Measurements from ENCODE around the gene KRT6A. TPM values are rescaled to one million over a fixed set of nuclear protein-coding genes. Genes with fewer than 3 reads are reported as not detected.

The KRT6A gene
- not detected for total RNA-seq

DNA sequence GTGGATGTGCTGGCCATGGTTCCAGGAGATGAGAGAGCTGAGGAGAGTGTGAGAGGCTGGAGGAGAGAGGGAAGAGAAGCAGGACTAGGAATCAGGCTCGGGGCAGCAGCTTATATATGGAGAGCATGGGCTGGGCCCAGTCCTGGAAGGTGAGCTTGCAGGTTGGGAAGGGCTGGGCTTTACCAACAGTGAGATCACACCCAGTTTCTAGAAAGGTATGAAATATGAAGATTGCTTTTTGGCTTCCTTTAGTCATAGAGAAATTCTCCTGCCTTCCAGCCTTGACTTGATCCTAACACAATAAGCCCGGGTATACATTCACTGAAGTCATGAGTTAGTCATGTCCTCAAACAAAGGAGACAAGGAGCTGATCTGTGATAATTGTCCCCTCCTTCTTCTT, at the start of gene KRT6A:
TSS of gene KRT6A (minus strand) at position 86 of the 400 bp plus-strand sequence. CDS start at position 17, 69 bp downstream.
- POLR2A ChIA-PET = no interaction called here
- CTCF ChIA-PET = no interaction called here

DNA sequence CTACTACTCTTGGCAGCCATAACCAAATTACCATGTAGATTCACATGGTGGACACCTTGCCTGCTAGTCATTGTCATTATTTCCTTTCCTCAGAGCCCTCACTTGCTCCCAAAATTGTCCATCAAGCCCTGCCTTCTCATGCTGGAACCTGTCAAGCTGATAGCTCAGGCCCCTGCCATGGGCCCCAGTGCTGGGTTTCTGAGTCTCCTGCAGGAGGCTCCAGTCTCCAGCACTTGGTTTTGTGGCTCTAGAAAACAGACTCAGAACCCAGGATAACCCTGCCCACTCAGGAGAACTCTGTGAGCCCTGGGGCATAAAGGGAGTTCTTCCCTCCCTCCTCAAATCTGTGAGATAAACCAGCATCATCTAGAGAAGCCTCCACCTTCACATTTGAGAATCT, 49.1 kb upstream of the KRT6A start:
- POLR2A ChIA-PET = no interaction called here
- CTCF ChIA-PET = no interaction called here

DNA sequence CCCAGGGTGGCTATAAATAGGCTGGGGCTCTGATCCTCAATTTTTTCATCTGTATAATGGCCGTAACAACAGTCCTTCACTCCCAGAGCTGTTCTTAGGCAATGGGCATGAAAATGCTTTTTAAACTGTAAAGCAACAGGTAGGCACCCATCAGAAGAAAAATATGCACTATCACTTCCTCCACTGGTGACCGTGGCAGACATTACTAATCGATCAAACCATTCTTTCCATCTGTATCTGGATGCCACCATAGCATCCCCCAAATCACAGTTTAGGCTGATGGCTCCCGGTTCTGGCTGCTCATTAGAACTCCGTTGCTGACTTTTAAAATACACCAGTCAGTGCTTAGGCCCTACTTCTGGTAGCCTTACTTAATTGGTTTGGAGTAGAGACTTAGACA, 48.7 kb upstream of the KRT6A start:
- ChIA-PET POLR2A (no interaction called here), CTCF (no interaction called here)

DNA sequence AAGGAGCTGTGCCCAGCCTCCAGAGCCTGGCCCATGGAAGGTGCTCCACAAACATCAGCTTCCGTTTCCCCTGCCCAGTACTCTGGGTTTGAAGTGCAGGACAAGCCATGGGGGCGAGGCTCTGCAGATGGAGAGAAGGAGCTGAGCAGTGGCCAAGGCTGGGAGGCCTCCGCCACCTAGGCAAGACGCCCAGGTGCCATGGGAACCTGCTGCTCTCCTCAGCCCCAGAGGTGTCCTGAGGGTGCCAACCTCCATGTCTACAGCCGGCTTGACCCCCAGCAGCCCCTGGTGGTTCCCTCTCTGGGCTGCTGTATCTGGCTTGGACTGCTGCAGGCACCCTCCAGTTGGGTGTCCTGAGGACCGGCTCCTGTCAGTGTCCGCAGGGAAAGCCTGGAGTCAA, 47.5 kb upstream of the KRT6A start:
- ChIA-PET POLR2A (no interaction called here), CTCF (no interaction called here)

DNA sequence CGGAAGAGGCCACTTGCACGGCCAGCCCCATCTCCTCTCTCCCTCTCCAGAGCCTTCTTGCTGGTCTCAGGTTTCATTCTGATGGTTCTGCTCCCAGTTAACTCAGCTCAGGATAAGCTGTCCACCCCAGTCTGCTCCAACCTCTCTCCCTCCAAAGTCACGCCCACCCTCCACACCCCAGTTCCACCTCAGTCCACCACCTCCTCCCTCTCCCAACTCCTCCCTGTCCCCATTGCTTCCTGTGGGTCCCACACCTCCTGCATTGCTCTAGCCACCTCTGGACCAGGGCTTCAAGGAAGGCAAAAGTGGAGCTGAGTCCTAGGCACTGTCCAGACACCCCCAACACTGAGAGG, 46.7 kb upstream of the KRT6A start:
- CTCF ChIA-PET = no interaction called here
- POLR2A ChIA-PET = no interaction called here

DNA sequence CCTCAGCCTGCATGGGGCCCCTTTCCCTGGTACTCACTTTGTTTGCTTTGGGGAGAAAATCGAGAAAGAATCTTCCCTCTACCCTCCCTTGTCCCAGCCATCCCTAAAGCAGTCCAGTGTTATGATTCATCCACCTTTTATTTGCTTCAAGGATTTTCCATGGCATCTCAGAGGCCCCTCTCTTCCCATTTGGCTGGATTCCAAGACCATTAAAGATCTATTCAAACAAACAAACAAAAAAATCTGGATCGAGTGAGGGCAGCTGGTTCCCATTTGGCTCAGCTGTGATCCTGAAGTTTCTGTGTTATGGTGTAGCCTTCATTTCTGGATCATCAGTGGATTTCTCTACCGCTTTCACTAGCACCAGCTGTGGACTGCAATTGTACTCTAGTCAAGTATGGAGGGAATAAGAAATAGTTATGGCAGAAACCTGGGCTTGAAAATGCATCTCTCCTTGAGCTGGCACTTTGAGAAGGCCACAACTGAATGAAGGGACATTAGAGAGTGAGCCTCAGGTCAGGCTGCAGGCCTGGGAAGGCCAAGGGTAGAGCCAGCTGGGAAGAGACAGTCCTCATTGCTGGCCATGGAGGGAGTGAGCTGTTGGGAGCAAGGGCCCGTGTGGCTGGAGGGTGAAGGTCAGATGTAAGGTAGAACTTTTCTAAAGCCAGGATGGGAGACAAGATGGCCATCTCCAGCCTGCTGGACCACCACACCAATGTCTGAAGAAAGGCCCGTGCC, 46.2 kb upstream of the KRT6A start:
- POLR2A ChIA-PET = no interaction called here
- CTCF ChIA-PET = no interaction called here

DNA sequence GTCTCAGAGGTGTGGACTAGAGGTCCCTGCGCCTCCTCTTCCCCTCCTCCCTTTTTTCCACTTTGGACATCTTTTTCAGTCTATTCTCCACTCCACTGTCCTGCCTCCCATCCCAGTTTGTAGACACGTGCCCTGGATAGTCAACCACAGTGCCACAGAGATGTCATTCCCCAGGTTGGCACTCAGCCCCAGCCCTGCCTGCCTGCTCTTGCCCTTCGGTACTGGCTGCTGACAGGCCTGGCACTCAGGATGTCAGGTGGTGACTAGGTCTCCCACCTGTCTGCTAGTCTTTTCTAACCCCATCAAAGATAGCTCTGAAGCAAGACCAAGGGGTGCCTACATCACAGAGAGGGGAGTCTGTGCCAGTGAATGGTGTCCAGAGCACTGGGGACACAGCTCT, 44.0 kb upstream of the KRT6A start:
- ChIA-PET CTCF (no interaction called here), POLR2A (no interaction called here)

DNA sequence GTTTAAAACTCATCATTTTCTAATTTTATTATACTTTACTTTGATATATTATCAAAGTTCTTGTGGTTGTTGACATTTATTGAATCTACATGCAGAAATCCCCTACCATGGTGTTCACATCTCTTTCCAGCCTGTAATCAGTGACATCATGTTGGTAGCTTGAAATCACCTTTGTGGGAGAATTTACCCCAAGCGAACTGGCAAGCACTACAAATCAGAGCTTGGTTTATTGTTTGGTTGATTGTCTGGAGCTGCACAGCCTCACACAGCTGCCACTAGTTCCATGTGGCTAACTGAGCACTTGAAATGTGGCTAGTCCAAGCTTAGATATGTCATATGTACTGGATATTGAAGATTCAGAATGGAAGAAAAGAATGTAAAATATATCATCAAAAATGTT, 42.5 kb upstream of the KRT6A start:
- POLR2A ChIA-PET = no interaction called here
- CTCF ChIA-PET = no interaction called here

DNA sequence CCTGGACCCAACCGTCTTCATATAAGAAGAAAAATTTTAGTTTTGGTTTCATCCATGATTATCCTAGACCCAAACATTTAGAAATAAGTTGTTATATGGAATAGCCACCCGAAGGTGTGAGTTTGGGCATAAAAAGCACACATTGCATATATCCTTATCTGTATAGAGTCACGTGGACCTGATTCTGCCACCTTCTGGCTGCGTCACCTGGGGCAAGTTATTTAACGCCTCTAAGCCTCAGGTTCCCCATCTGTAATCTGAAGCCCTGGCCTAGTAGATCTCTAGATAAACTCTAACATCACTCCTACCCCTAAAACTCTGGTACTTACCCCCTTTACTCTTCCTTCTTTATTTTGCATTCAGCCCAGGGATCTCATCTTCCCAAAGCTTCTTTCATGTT, 41.4 kb upstream of the KRT6A start:
- CTCF ChIA-PET = no interaction called here
- POLR2A ChIA-PET = no interaction called here

DNA sequence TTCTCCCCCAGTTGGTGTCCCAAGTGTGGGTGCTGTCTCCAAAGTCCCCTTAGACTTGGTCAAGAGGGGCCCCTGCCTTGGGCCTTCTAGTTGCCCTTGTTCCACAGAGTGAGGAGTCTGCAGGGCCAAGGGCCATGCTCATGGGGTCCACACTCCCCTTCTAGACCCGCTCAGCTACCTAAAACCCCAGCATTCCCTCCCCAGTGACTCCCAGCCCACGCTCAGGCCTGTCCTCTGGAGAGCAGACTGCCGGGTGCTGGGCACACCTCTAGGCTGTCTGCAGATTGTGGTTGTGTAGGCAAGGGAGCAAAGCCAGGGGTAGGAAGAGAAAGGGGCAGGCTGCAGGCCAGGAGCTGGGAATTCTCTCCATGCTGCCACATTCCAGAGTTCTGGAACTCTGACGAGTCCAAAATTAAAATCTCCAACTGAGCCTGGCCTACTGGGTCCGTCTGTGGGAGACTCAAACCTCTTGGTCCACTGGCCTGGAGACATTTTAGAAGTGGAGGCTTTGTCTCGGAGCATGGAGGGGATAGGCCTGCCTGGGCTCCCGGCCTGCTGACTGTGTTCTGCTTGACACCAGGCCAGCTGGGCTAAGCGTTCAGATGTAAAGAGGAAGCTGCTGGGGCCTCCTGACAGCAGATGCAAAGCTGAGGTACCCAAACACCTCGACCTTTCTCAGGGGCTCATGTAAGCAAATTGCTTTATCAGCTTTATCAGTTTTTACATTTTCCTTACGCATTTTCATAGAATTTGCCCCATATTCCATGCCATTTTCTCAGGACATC, 40.8 kb upstream of the KRT6A start:
- CTCF ChIA-PET = no interaction called here
- POLR2A ChIA-PET = no interaction called here

DNA sequence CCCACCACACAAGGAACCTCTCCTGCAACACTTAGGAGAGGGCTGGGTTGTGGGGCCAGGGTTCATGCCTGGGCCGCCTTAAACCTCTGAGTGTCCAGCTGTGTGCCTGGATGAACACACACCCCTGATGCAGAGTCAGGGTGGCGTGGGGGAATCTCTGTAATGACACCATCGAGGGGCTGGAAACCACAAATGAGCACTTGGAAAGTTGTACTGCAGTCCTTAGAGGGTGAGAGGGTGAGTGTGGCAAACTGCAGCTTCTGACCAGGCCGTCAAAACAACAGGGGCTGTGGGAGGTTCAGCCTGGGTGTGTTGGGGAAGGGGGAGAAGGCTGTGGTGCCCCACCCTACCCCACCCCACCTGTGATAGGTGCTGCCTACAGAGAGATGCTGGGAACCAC, 39.6 kb upstream of the KRT6A start:
- ChIA-PET CTCF (no interaction called here), POLR2A (no interaction called here)

DNA sequence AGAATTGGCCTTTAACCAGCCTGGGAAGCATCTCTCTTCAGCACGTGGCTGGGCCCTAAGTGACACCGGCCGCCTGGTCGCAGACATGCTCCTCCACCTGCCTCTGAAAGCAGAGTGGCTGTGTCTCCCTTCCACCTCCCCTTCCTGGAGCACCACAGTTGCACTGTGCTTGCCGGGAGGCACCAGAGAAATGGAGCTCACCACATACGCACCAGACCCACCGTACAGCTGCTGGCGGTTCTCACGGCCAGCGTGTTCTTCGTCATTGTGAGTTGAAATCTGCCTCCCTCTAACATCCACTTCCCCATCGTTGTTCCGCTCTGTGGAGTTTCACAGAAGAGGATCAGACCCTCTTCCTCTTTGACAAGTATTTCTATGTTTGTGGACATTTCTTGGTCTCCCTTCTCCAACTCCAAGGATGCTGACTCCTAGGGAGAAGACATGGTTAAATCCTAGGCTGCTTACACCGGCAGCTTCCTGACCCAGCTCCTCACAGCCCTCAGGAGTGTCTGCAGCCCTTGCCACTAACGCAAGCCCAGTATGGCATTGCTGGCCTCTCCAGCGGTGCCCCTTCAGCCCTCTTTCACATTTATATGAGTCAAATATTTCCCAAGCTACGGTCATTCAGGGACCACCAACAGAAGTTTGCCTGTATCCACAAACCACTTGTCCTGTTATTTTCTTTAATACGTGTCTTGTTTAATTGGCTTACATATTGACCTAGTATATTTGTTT, 38.7 kb upstream of the KRT6A start:
- ChIA-PET POLR2A (no interaction called here), CTCF (no interaction called here)

DNA sequence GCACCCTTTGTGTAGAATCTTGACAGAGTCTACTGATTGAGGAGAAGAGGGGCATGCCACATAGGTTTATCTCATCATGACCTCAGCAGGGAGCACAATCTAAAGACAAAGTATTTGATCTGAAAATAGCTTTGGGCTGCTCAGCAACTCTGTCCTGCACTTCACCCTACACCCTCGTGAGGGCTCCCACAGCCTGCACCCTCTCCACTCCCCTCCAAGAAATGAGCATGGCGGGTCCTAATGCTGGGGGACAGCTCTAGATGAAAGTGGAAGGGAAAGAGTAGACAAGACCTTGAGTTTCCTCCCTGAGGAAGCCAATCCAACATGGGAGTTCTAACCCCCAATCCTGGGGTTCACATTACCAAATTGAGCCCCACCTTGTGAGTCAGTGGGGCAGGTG, 37.8 kb upstream of the KRT6A start:
- CTCF ChIA-PET = interaction anchor here (0.6 to 0.9 kb wide), 2 partner anchors 47 to 348 kb away, joined by 3 read pairs; no protein-coding TSS in a partner anchor
- POLR2A ChIA-PET = no interaction called here

DNA sequence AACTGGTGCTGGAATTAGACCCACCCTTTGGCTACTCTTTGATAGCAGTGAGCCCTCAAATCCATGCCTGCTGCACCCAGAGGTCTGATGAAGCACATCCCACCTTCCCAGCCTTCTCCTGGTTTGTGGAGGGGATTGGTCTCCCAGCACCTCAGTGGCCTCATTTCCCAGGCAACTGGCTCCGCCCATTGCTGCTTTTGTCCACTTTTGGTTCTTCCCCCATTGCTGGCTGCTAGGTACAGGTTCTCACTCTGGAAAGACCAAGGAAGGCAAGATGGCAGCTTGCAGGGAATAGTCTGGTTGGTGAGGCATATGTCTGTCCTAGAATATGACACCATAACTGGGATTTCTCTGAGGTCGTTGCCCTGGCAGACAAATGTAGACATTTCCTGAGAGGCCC, 37.3 kb upstream of the KRT6A start:
- ChIA-PET POLR2A (no interaction called here), CTCF (interaction anchor here (0.6 to 0.9 kb wide), 2 partner anchors 48 to 349 kb away, joined by 3 read pairs; no protein-coding TSS in a partner anchor)

DNA sequence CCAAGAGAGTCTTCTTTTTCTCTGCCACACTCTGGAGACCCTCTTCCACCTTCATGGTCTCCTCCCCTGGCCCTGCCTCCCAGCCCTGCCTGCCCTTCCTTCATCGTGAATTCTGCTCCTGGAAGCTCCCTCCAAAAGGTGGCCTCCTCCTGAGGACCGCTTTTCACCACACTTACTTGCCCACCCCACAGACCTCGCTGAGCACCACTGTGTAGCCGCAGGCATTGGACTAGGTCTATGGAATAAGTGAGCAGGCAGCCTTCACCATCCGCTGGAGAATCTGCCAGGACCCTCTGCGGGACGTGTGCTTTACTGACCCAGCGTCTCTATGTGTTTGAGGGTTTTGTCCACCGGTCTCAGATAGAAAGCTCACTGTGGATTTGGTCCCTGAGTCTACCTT, 36.8 kb upstream of the KRT6A start:
- ChIA-PET CTCF (no interaction called here), POLR2A (no interaction called here)

DNA sequence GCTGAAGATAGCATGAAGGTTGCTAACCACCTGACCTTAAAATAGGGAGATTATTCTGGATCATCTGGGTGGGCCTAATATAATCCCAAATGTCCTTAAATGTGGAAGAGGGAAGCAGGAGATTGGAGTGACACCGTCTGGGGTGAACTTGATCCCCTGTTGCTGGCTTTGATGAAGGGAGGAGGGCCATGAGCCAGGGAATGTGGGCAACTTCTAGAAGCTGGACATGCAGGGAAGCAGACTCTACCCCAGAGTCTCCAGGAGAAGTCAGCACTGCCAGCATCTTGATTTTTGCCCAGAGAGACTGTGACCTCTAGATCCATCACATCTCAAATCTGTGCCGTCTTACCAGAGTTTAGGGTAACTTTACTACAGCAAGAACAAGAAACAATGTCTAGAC, 36.4 kb upstream of the KRT6A start:
- CTCF ChIA-PET = no interaction called here

DNA sequence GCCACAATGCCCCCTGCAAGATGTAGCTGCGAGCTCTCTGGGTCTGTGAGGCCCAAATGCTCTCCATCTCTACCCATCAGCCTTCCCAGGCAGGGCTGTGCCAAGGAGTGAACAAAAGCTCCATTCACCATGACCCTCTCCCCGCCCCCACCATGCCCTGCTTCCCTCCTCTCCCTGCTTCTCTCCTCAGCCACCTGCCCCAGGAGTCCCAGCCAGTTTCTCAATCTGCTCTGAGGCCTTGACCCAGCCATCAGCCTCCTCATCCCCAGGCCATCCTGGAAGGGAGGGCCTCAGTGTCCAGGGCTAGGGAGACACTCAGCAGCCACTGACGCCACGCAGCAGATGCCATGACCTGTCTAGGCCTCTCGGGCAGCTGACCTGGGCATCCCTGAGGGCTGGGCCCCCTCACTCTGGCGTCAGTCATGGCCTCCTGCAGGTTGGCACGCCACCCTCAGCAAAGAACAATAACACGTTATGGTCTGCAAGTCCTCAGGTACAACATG, 35.6 kb upstream of the KRT6A start:
- POLR2A ChIA-PET = no interaction called here

More for the DNA sequence above, 36.4 kb upstream of the KRT6A start:
- POLR2A ChIA-PET = no interaction called here

DNA sequence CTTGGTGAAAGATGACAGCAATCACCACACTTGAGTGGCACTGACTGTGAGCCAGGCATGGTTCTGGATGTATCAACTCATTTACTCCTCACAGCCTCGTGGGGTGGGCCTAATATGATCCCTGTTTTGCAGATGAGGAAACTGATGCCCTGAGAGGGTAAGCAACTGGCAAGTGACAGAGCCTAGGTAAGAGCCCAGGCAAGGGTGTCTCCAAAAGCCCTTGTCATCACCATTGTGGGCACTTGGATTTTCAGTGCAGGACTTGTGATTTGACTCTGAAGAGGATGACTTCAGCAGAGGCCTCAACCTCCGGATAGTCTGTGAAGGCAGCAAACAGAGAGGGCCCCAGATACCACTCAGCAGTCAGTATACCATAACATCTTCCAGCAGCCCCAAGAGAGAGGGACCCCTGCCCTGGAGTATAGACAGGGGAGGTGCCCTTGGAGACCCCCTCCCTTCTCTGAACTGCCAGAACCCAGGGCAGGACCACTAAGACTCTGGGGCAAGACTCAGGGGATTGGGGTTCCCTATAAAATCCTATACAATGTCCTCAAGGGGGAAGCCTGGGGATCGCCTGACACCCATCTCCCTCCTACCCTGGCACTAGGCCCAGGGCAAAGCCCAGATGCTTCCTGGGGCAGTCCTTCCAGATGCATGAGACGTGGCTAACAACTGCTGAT, 34.2 kb upstream of the KRT6A start:
- POLR2A ChIA-PET = no interaction called here
- CTCF ChIA-PET = no interaction called here

More for the DNA sequence above, 35.6 kb upstream of the KRT6A start:
- CTCF ChIA-PET = no interaction called here

DNA sequence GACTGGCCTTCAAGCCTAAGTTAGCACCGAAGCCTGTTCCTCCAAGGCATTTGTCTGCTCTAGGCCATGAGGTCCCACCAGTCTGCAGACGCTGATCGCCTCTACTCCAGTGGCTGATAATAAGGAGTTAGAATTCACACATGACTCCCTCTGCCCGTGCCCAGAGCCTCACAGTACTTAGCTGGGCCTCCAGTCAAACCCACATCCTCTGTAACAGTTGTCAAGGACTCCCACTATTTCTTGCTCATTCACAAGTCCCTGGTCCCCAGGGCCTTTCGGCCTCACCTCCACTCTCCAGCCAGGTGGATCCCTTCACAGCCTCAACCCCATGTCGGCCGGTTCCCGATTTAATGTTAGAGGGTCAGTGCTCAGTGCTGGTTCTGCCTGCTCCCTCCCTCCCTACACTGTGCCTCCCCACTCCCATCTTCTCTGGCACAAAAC, 33.5 kb upstream of the KRT6A start:
- ChIA-PET POLR2A (no interaction called here), CTCF (no interaction called here)
